B cell (primary cell): ENCODE data around the gene SLC9A7. TPM values are rescaled to one million over a fixed set of nuclear protein-coding genes. Genes with fewer than 3 reads are reported as not detected.

Source experiments
- ATAC-seq: fragments of 200-7000 bp; cut with Tn5 transposase; one replicate; pipeline ENCODE4 v1.10.0; 2021; ENCODE audit warnings: low read depth, mild to moderate bottlenecking, moderate number of reproducible peaks, moderate library complexity
- CTCF ChIA-PET: fragments of 350-600 bp; sonication (Branson Sonifier 250); formaldehyde crosslinking; loops from one replicate; lab custom pipeline; 2021; ENCODE audit warnings: antibody characterized with exemption, inconsistent platforms; lab: Charles Lee
- POLR2A ChIA-PET: fragments of 350-600 bp; sonication (Branson Sonifier 250); formaldehyde crosslinking; loops from one replicate; lab custom pipeline; 2021; ENCODE audit warnings: antibody characterized with exemption; lab: Charles Lee
- DNase-seq: peaks from one replicate; pipeline ENCODE4 v3.0.0; 2013
- H2AFZ ChIP-seq: 2 replicates; pipeline ENCODE4 v1.6.1; 2012; ENCODE audit warnings: mild to moderate bottlenecking, low read depth, low read length; ENCODE audit not compliant: insufficient read depth, poor library complexity, severe bottlenecking
- H3K27ac ChIP-seq, 2 donors: 1 replicate in 1 of 2; 2 replicates in 1 of 2; pipeline ENCODE4 v1.5.1; 2012 to 2013; ENCODE audit warnings: low read length in 2 of 2, mild to moderate bottlenecking in 2 of 2, moderate library complexity in 1 of 2
- H3K27me3 ChIP-seq, 4 experiments: fragments of 200-600 bp in 1 of 4; sonication (generic) in 1 of 4; replicated peaks in 1 of 4; 1 replicate in 2 of 4; 2 replicates in 2 of 4; pipeline versions ENCODE4 v1.6.1 to v1.7.0; 2013 to 2016; ENCODE audit warnings: low read length in 3 of 4, mild to moderate bottlenecking in 2 of 4, mixed read lengths in 1 of 4, moderate library complexity in 1 of 4; ENCODE audit not compliant: insufficient read depth in 4 of 4, control insufficient read depth in 3 of 4; ENCODE audit errors: control extremely low read depth in 1 of 4
- H3K36me3 ChIP-seq, 2 experiments: replicated peaks in 1 of 2; 1 replicate in 1 of 2; 2 replicates in 1 of 2; pipeline versions ENCODE4 v1.6.1 to v1.7.1; 2013; ENCODE audit warnings: low read length in 1 of 2; ENCODE audit not compliant: insufficient read depth in 2 of 2, control insufficient read depth in 1 of 2; ENCODE audit errors: control extremely low read depth in 1 of 2, extremely low read depth in 1 of 2
- H3K4me1 ChIP-seq, 2 donors: fragments of 200-600 bp in 1 of 2; sonication (generic) in 1 of 2; 1 replicate in 1 of 2; 2 replicates in 1 of 2; pipeline versions ENCODE4 v1.5.1 to v1.6.1; 2013 to 2017; ENCODE audit warnings: low read length in 2 of 2; ENCODE audit not compliant: control insufficient read depth in 2 of 2, insufficient read depth in 2 of 2
- H3K4me2 ChIP-seq: replicated peaks from 2 replicates; pipeline ENCODE3; 2012; ENCODE audit warnings: mild to moderate bottlenecking, low read depth, low read length; ENCODE audit not compliant: poor library complexity, severe bottlenecking
- H3K4me3 ChIP-seq, 5 experiments: fragments of 200-600 bp in 1 of 5; sonication (generic) in 1 of 5; 1 replicate in 3 of 5; 2 replicates in 2 of 5; pipeline versions ENCODE4 v1.5.1 to v1.7.0; 2011 to 2016; ENCODE audit warnings: low read length in 4 of 5, mild to moderate bottlenecking in 4 of 5, low read depth in 2 of 5, control low read depth in 1 of 5, moderate library complexity in 1 of 5; ENCODE audit not compliant: insufficient read depth in 1 of 5; ENCODE audit errors: control extremely low read depth in 1 of 5, extremely low read depth in 1 of 5
- H3K79me2 ChIP-seq: fragments of 200-600 bp; sonication (generic); one replicate; pipeline ENCODE4 v1.6.0; 2016; ENCODE audit warnings: low read length; ENCODE audit not compliant: control insufficient read depth, insufficient read depth
- H3K9ac ChIP-seq: fragments of 200-600 bp; sonication (generic); 2 replicates; pipeline ENCODE4 v1.6.1; 2017; ENCODE audit warnings: mild to moderate bottlenecking, low read length, moderate library complexity
- H3K9me3 ChIP-seq, 3 donors: one replicate each; pipeline versions ENCODE4 v1.6.1 to v1.7.1; 2013; ENCODE audit warnings: low read length in 2 of 3; ENCODE audit not compliant: control insufficient read depth in 2 of 3, insufficient read depth in 1 of 3; ENCODE audit errors: control extremely low read depth in 1 of 3
- H4K20me1 ChIP-seq: 2 replicates; pipeline ENCODE4 v1.6.0; 2012; ENCODE audit warnings: mild to moderate bottlenecking, low read length; ENCODE audit not compliant: insufficient read depth, control insufficient read depth, poor library complexity, severe bottlenecking
- H3K27ac Mint-ChIP-seq: one replicate; pipeline ENCODE4 v1.8.0; 2021; ENCODE audit warnings: mixed read lengths
- H3K27me3 Mint-ChIP-seq: one replicate; pipeline ENCODE4 v1.8.0; 2021; ENCODE audit warnings: mixed read lengths
- H3K4me1 Mint-ChIP-seq: one replicate; pipeline ENCODE4 v1.8.0; 2021; ENCODE audit warnings: mixed read lengths
- H3K4me3 Mint-ChIP-seq: one replicate; pipeline ENCODE4 v1.8.0; 2021; ENCODE audit warnings: mixed read lengths
- H3K9me3 Mint-ChIP-seq: one replicate; pipeline ENCODE4 v1.8.0; 2022; ENCODE audit warnings: mixed read lengths; ENCODE audit not compliant: insufficient read depth
- CTCF ChIP-seq: fragments of 200-600 bp; IDR thresholded peaks from one replicate; pipeline ENCODE4 v1.8.0; 2022; ENCODE audit warnings: antibody characterized with exemption, mild to moderate bottlenecking
- EZH2 ChIP-seq: IDR thresholded peaks from 2 replicates; pipeline ENCODE4 v1.6.1; 2012; ENCODE audit warnings: borderline replicate concordance, low read depth, mild to moderate bottlenecking, moderate library complexity, low read length; ENCODE audit not compliant: insufficient read depth, poor library complexity, severe bottlenecking
- WGBS: methylation state at CpG from one replicate; pipeline ENCODE4 v1.1.5; 2013; ENCODE audit warnings: missing lambda C conversion rate; ENCODE audit not compliant: insufficient coverage; 5-methylcytosine and 5-hydroxymethylcytosine counted together
- intact Hi-C: fragments of 100-400 bp; cut with micrococcal nuclease; formaldehyde crosslinking; loops from one replicate; pipeline ENCODE4 v1.10.0; 2022
- polyA plus RNA-seq: library from polyadenylated mRNA; depleted of rRNA; stranded (reverse); fragments of >200 nt; gene quantifications from 2 replicates; pipeline ENCODE4 v1.2.3, GENCODE V29; 2012
- small RNA-seq: library from RNA; depleted of rRNA; stranded (forward); fragments of <200 nt; gene quantifications from one replicate; pipeline ENCODE3, GENCODE V24; 2012; ENCODE audit warnings: low replicate concordance, low read depth; ENCODE audit not compliant: insufficient read length
- total RNA-seq, 2 donors: library from RNA; stranded (reverse); fragments of 120-200 nt in 1 of 2; gene quantifications; 1 replicate in 1 of 2; 2 replicates in 1 of 2; pipeline versions ENCODE4 v1.2.3 to v1.2.4, GENCODE V29; 2013 to 2022

Gene SLC9A7
- total and polyA plus RNA-seq, 2 donors (not counting 1 experiment from before 2014, with no cell fraction given): 24.9 to 53.2 TPM

- peaks cover 11% of the 10 kb centered on the region for H3K79me2 ChIP-seq
- Mint-ChIP-seq H3K9me3 (no peaks in the 10 kb centered on the region), H3K4me3 (no peak overlapping the region), H3K27ac (no peak overlapping the region), H3K27me3 (no peaks in the 10 kb centered on the region), H3K4me1 (peaks cover 17% of the 10 kb centered on the region)
- H3K27me3 ChIP-seq: no peaks in the 10 kb centered on the region
- H3K9ac ChIP-seq: no peak overlapping the region
- H4K20me1 ChIP-seq: no peaks in the 10 kb centered on the region
- TF ChIP-seq CTCF (no peak), EZH2 (no peak)
- ATAC-seq (no peak), DNase-seq (no peak)
- H3K4me3 ChIP-seq: no peak overlapping the region
- no peaks in the 10 kb centered on the region for H3K9me3 ChIP-seq
- WGBS: no CpG with 5 or more reads among the region's 1 CpG
- intact Hi-C loops: no loop called here
- no peak overlapping the region for H3K4me2 ChIP-seq
- no peak overlapping the region for H2AFZ ChIP-seq
- peaks cover 5 to 12% of the 10 kb centered on the region in 2 donors for H3K4me1 ChIP-seq
- ChIA-PET CTCF (no interaction called here), POLR2A (no interaction called here)
- H3K36me3 ChIP-seq: no peaks in the 10 kb centered on the region
- no peak overlapping the region for H3K27ac ChIP-seq
Observed at GRCh38 chrX:46549914-46550313, 209.0 kb downstream of the SLC9A7 start.

Small RNA genes lying within 50 kb of the gene (small RNA-seq; reads per million reads assigned to genes)
- not detected for gene RF00017

Other genes starting within 250 kb of the SLC9A7 start
- 2.3 and 3.3 TPM in 2 replicates for gene ZNF674, start 213.7 kb downstream of the SLC9A7 start, total RNA-seq
- 0.84 and 0.97 TPM in 2 replicates for gene ZNF674, start 213.7 kb downstream of the SLC9A7 start, polyA plus RNA-seq
- gene CHST7, start 185.4 kb downstream of the SLC9A7 start, total RNA-seq: 2.6 and 2.7 TPM in 2 replicates
- gene CHST7, start 185.4 kb downstream of the SLC9A7 start, polyA plus RNA-seq: 1.2 and 1.3 TPM in 2 replicates
- gene RP2, start 77.9 kb upstream of the SLC9A7 start, total RNA-seq: 14.5 and 14.9 TPM in 2 replicates
- 5.5 and 8.1 TPM in 2 replicates for gene RP2, start 77.9 kb upstream of the SLC9A7 start, polyA plus RNA-seq
- 22.2 and 23.4 TPM in 2 replicates for gene JADE3, start 153.3 kb upstream of the SLC9A7 start, total RNA-seq
- 3.6 TPM in 2 replicates for gene JADE3, start 153.3 kb upstream of the SLC9A7 start, polyA plus RNA-seq